MCF 10A (cell line): ENCODE data around the gene PKD1. TPM values are rescaled to one million over a fixed set of nuclear protein-coding genes. Genes with fewer than 3 reads are reported as not detected.

Source experiments
- BruUV-seq: library from RNA; stranded (reverse); fragments of 400-500 nt; replicated peaks from 2 replicates; lab custom pipeline; 2021; lab: Mats Ljungman, UMichigan
- CTCF ChIA-PET: fragments of 300-600 bp; sonication (Branson Sonifier 250); formaldehyde crosslinking; extraction: SDS; loops from one replicate; lab custom pipeline; 2021; ENCODE audit warnings: antibody characterized with exemption, inconsistent platforms; lab: Yijun Ruan, JAX
- POLR2A ChIA-PET: fragments of 300-600, 350-650 bp; sonication (Branson Sonifier 250); formaldehyde crosslinking; extraction: SDS; loops from one replicate; lab custom pipeline; 2020; ENCODE audit warnings: antibody characterized with exemption, inconsistent platforms; lab: Yijun Ruan, JAX
- DNase-seq: peaks from one replicate; pipeline ENCODE4 v3.0.0-alpha.2; 2018; ENCODE audit not compliant: unreplicated experiment
- H3K27ac Mint-ChIP-seq: one replicate; pipeline ENCODE4 v1.8.0; 2022; ENCODE audit warnings: mild to moderate bottlenecking, low read depth, mixed read lengths; ENCODE audit not compliant: unreplicated experiment
- H3K27me3 Mint-ChIP-seq: one replicate; pipeline ENCODE4 v1.8.0; 2022; ENCODE audit warnings: mixed read lengths; ENCODE audit not compliant: insufficient read depth, unreplicated experiment
- H3K36me3 Mint-ChIP-seq: one replicate; pipeline ENCODE4 v1.8.0; 2022; ENCODE audit warnings: mild to moderate bottlenecking, moderate library complexity, mixed read lengths; ENCODE audit not compliant: insufficient read depth, unreplicated experiment
- H3K4me1 Mint-ChIP-seq: one replicate; pipeline ENCODE4 v1.8.0; 2022; ENCODE audit warnings: mixed read lengths; ENCODE audit not compliant: insufficient read depth, unreplicated experiment
- H3K4me3 Mint-ChIP-seq: one replicate; pipeline ENCODE4 v1.8.0; 2022; ENCODE audit warnings: mild to moderate bottlenecking, moderate library complexity, mixed read lengths; ENCODE audit not compliant: unreplicated experiment
- H3K9me3 Mint-ChIP-seq: one replicate; pipeline ENCODE4 v1.8.0; 2022; ENCODE audit warnings: mixed read lengths; ENCODE audit not compliant: unreplicated experiment
- intact Hi-C: fragments of 100-400 bp; cut with micrococcal nuclease; formaldehyde crosslinking; loops from 2 replicates; pipeline ENCODE4 v1.14.1; 2022
- total RNA-seq: library from RNA; stranded (reverse); gene quantifications from 2 replicates; pipeline ENCODE4 v1.2.3, GENCODE V29; 2022
- TF ChIP-seq, protein P1 (sequence below): fragments of 200-600 bp; IDR thresholded peaks from one replicate; pipeline ENCODE4 v1.8.0; 2022; ENCODE audit warnings: antibody characterized with exemption, mild to moderate bottlenecking; ENCODE audit not compliant: unreplicated experiment

Gene PKD1
- total RNA-seq, 1 experiment from 2014 or later = 187 TPM

DNA sequence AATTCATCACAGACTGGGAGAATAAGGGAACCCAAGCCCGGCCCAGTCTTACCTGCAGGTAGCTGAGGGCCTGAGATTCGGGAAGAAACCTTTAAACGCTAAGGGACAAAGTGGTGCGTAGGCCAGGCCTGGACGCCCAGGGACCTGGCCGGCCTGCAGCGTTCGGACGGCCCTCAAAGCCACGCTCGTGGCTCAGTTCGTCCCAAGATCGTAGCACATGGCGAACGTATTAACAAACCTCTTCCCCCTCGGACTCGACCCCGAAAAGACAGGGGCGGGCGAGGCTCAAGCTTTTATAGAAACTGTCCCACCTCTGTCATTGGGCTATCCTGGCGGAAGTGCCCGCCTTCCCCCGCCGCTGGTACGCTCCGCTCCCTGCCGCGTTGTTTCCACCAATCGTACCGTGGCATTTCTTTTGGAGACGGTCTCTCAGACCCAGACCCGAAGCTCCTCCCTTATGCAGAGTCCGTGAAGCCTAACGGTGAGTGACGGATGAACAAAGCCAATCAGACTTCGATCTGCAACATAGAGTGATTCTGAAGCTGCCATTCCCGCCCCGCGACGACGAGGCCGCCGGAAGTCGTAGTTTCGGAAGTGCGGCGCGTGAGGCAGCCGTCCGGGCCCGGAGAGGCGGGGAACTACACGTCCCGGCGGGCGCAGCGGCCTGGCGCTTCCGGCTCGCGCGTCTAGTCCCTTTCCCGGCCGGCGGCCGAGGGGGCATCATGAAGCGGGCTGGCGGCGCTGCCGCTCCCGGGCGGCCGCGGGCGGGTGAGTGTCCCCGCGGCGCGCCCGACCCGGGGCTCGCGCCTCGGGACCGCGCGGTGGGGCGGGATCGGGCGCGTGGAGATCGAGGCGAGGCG is 19.6 kb upstream of the PKD1 start, which contains the start of gene TRAF7:
Gene TRAF7 (plus strand): TSS at position 692 of the 860 bp plus-strand sequence. CDS start 8,139 bp downstream, outside the sequence.
- CTCF ChIA-PET = interaction anchor here (0.5 to 1.1 kb wide), 7 partner anchors 10 to 1485 kb away, joined by 3 to 6 read pairs (median 3); partner anchors contain the start of gene TBC1D24
- Mint-ChIP-seq H3K9me3 (no peaks in the 10 kb centered on the region), H3K4me3 (peak within 1 kb of the TSS; percentile 96), H3K36me3 (peaks cover 58% of the 10 kb centered on the region), H3K27me3 (no peaks in the 10 kb centered on the region), H3K27ac (peak within 1 kb of the TSS; percentile 82), H3K4me1 (peaks cover 29% of the 10 kb centered on the region)
- POLR2A ChIA-PET = interaction anchor here (0.5 to 6.6 kb wide), 75 partner anchors 8 to 1448 kb away, joined by 3 to 72 read pairs (median 6); partner anchors contain the start of genes AMDHD2, ANTKMT, BRICD5 and CASKIN1
- TF ChIP-seq, protein P1, sequence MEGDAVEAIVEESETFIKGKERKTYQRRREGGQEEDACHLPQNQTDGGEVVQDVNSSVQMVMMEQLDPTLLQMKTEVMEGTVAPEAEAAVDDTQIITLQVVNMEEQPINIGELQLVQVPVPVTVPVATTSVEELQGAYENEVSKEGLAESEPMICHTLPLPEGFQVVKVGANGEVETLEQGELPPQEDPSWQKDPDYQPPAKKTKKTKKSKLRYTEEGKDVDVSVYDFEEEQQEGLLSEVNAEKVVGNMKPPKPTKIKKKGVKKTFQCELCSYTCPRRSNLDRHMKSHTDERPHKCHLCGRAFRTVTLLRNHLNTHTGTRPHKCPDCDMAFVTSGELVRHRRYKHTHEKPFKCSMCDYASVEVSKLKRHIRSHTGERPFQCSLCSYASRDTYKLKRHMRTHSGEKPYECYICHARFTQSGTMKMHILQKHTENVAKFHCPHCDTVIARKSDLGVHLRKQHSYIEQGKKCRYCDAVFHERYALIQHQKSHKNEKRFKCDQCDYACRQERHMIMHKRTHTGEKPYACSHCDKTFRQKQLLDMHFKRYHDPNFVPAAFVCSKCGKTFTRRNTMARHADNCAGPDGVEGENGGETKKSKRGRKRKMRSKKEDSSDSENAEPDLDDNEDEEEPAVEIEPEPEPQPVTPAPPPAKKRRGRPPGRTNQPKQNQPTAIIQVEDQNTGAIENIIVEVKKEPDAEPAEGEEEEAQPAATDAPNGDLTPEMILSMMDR = no peak
- no TSS peak for BruUV-seq
- intact Hi-C loops = no loop called here
- peak; percentile 100 for DNase-seq

DNA sequence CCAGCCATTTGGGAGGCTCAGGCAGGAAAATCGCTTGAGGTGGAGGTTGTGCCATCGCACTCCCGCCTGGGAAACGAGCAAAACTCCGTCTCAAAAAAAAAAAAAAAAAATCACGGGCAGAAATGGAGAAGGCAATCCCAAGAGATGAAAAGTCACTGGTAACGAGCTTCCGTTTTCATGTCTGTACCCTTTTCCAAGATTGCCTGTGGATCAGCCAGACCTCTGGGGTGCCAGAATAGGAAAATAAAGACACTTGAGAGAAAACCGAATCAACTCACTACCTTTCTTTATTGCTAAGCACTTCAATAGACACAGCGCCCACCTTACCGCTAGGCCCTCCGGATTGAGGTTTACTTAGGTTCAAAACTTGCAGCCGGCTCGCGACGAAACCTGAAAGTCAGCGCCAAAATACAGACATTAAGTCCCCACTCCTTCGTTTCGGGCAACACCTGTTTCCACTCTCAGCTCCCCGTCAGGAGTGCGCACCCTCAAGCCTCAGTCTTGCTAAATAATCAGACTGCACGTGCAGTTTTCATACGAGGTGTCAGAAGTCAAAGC is 18.9 kb upstream of the PKD1 start:
- POLR2A ChIA-PET = interaction anchor here (0.5 to 6.6 kb wide), 59 partner anchors 8 to 1434 kb away, joined by 3 to 72 read pairs (median 6); partner anchors contain the start of genes AMDHD2, ANTKMT, BRICD5 and CASKIN1
- TF ChIP-seq, protein P1 = no peak
- Mint-ChIP-seq H3K9me3 (no peaks in the 10 kb centered on the region), H3K4me3 (peak overlapping the region; percentile 96), H3K27ac (peak overlapping the region; percentile 82), H3K36me3 (peaks cover 62% of the 10 kb centered on the region), H3K27me3 (no peaks in the 10 kb centered on the region), H3K4me1 (peaks cover 25% of the 10 kb centered on the region)
- BruUV-seq = TSS peak; percentile 84
- no peak for DNase-seq
- intact Hi-C loops = loop anchor here (5.0 kb wide), 1 partner anchor 58 kb away; the partner anchor contains the start of genes BRICD5 and PGP
- CTCF ChIA-PET = interaction anchor here (0.6 to 1.1 kb wide), 3 partner anchors 9 to 1484 kb away, joined by 3 to 6 read pairs (median 4); no protein-coding TSS in a partner anchor

DNA sequence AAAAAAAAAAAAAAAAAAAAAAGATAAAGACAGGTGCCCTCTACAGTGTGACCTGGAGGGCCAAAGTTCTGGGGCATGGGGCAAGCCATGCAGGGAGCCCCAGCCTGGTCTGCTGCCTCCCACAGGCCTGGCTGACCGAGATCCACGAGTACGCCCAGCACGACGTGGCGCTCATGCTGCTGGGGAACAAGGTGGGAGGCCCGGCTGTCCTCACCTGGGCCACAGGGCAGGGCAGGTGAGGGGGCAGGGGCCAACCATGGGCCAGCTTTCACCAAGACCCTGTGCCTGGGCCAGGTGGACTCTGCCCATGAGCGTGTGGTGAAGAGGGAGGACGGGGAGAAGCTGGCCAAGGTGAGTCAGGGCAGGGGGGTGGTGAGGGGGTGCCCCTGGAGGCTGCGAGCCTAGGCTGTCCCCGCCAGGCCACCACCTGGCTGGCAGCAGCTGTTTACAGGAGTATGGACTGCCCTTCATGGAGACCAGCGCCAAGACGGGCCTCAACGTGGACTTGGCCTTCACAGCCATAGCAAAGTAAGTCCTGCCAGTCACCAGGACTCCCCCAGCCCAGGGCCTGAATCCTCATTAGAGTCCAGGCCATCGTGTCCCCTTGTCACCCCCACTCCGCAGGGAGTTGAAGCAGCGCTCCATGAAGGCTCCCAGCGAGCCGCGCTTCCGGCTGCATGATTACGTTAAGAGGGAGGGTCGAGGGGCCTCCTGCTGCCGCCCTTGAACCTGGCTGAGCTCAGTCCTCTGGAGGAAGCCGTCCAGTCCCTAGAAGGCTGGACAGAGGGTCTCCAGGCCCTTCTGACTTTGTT is 17.2 kb upstream of the PKD1 start:
- H3K9me3 Mint-ChIP-seq = no peaks in the 10 kb centered on the region
- DNase-seq = peak; percentile 50
- peaks cover 25% of the 10 kb centered on the region for H3K4me1 Mint-ChIP-seq
- peak overlapping the region; percentile 96 for H3K4me3 Mint-ChIP-seq
- BruUV-seq = no TSS peak
- peak overlapping the region; percentile 82 for H3K27ac Mint-ChIP-seq
- intact Hi-C loops = loop anchor here (5.0 kb wide), 1 partner anchor 59 kb away; the partner anchor contains the start of genes BRICD5 and PGP
- ChIA-PET POLR2A (interaction anchor here (0.5 to 6.6 kb wide), 22 partner anchors 9 to 1842 kb away, joined by 3 to 72 read pairs (median 7); partner anchors contain the start of genes ATP6V0C, E4F1, ECI1 and GFER), CTCF (interaction anchor here (0.6 to 4.7 kb wide), 11 partner anchors 9 to 720 kb away, joined by 3 to 37 read pairs (median 4); no protein-coding TSS in a partner anchor)
- H3K36me3 Mint-ChIP-seq = peaks cover 66% of the 10 kb centered on the region
- TF ChIP-seq, protein P1 = no peak
- H3K27me3 Mint-ChIP-seq = no peaks in the 10 kb centered on the region
